ENCODE results near the gene ABI1. TPM values are rescaled to one million over a fixed set of nuclear protein-coding genes. Genes with fewer than 3 reads are reported as not detected.

Gene ABI1
- total and polyA plus RNA-seq, 9 of the 15 experiments (the other 6 are each of a cell fraction or from before 2014, with no cell fraction given), result 22.1 to 52.3 (median 39.0) TPM

GRCh38 chr10:26697163-26697921 lies 163.4 kb downstream of the ABI1 start, which contains the start of gene PDSS1 (continued):
- TF ChIP-seq ATF7 (IDR thresholded peaks at IDR 0.05), result peak; percentile 46
- TF ChIP-seq SOX6 (IDR thresholded peaks at IDR 0.05), result 0 out of 2 replicates have a peak, but pooled peaks have one; percentile 20
- peak; percentile 50; the same call in 1 of the 2 replicates for TF ChIP-seq HIVEP1 (CRISPR knock-in tag; IDR thresholded peaks at IDR 0.05)
- peak; percentile 70 for TF ChIP-seq POLR2B (IDR thresholded peaks at IDR 0.05; ENCODE audit: low read depth, partially characterized antibody)
- TF ChIP-seq MLX (CRISPR knock-in tag; conservative IDR thresholded peaks at IDR 0.05), result no peak
- no peak for TF ChIP-seq PTBP1 (IDR thresholded peaks at IDR 0.05; ENCODE audit: low read depth, low read length)
- no peak for TF ChIP-seq SRSF9 (IDR thresholded peaks at IDR 0.05; ENCODE audit: borderline replicate concordance, low read depth, low read length)
- no peak for TF ChIP-seq ZBTB49 (CRISPR knock-in tag; IDR thresholded peaks at IDR 0.05; ENCODE audit: borderline replicate concordance)
- TF ChIP-seq SUPT5H (IDR thresholded peaks at IDR 0.05), result peak; percentile 87
- TF ChIP-seq TEAD2 (tag; IDR thresholded peaks at IDR 0.05), result no peak
- TF ChIP-seq ZNF143 (CRISPR knock-in tag; IDR thresholded peaks at IDR 0.05), result no peak
- no peak for TF ChIP-seq HES1 (IDR thresholded peaks at IDR 0.05; ENCODE audit: low read depth)
- TF ChIP-seq CEBPB (tag; IDR thresholded peaks at IDR 0.05), result peak; percentile 81
- TF ChIP-seq POLR2H (tag; IDR thresholded peaks at IDR 0.05; ENCODE audit: low read depth), result peak; percentile 60
- TF ChIP-seq DPF2 (IDR thresholded peaks at IDR 0.05), result 0 out of 2 replicates have a peak, but pooled peaks have one; percentile 41
- TF ChIP-seq MTA3 (IDR thresholded peaks at IDR 0.05; ENCODE audit: borderline replicate concordance), result peak; percentile 45; the same call in 1 of the 2 replicates
- TF ChIP-seq UBTF (IDR thresholded peaks at IDR 0.05; ENCODE audit: borderline replicate concordance in 1 of 2, low read depth in 2 of 2, low read length in 2 of 2), result peak; percentile 17 to 83; a peak in 2 of 4 replicates
- no peak for TF ChIP-seq RBM15 (IDR thresholded peaks at IDR 0.05; ENCODE audit: insufficient read depth, low read length)
- no peak for TF ChIP-seq HMGXB4 (CRISPR knock-in tag; IDR thresholded peaks at IDR 0.05)
- TF ChIP-seq CREB1 (IDR thresholded peaks at IDR 0.05), result no peak
- no peak for TF ChIP-seq CREB1 (CRISPR knock-in tag; IDR thresholded peaks at IDR 0.05)
